ENCODE measurements around the gene PRSS8.
"Not testable (repeated sequence)": the region's sequence is repeated elsewhere in the genome, so short reads cannot be mapped to it uniquely, and the experiment has no call there.

PRSS8 gene

DNA sequence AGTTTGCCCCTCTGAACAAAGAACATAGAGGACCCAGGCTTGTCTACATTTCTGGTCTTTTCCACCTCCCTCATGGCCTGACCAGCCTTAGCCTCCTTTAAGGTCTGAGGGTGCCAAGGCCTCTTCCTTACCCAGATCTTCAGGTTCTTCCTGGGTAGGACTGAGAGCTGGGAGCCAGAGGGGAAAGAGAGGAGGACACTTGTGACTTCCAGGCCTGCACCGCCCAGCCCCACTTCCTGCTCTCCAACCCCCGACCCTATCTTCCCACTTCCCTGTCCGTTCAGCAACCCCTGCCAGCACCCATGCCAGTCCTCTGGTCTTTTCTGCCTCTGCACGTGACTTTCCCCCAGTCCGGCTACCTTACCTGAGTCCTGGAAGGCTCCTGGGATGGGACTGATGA is 13.8 kb upstream of the PRSS8 start:
- H3K4me3 ChIP-seq (ENCODE audit: low read length), result no peak overlapping the region
- TF ChIP-seq CTCF (conservative IDR thresholded peaks at IDR 0.05; ENCODE audit: low read length), result no peak
- no peak for DNase-seq (ENCODE audit: low read depth)

DNA sequence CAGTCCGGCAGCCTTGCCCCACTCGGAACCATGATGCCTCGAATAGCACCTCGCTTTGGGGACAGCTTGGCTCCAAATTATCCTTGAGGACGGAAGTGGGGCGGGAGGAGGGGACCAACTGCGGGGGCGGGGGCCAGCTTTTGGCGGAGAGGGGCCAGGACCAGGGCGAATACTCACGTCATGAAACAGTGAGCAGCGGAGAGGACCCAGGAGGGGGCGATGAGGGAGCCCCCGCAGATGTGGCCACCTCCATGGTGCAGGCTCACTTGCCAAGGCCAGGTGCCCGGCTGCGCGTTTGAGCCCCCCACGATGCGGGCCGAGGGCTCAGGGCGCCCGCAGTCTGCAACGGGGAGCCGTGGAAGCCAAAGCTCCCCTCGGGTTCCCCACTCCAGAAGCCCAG is 13.4 kb upstream of the PRSS8 start:
- no peak for TF ChIP-seq CTCF (conservative IDR thresholded peaks at IDR 0.05; ENCODE audit: low read length)
- no peak overlapping the region for H3K4me3 ChIP-seq (ENCODE audit: low read length)
- DNase-seq (ENCODE audit: low read depth), result no peak

DNA sequence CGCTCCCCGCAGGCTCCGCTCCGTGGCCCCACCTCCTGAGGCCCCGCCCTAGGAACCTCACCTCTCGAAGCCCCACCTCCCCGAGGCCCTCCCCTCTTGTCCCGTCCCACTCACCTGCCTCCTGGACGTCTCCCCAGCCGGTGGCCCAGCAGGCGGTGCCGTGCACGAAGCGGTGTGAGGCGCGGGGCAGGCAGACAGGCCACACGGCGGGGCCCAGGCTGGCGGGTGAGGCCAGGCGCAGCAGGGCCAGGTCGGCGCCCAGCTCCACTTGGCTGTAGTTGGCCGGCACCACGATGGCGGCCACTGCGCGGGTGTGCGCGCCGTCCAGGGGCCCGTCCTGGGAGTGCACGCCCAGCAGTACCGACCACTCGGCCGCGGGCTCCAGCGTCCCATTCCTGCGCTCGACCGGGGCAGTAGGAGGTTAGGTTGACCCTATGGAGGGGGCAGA is 12.8 kb upstream of the PRSS8 start:
- no peak for TF ChIP-seq CTCF (conservative IDR thresholded peaks at IDR 0.05; ENCODE audit: low read length)

DNA sequence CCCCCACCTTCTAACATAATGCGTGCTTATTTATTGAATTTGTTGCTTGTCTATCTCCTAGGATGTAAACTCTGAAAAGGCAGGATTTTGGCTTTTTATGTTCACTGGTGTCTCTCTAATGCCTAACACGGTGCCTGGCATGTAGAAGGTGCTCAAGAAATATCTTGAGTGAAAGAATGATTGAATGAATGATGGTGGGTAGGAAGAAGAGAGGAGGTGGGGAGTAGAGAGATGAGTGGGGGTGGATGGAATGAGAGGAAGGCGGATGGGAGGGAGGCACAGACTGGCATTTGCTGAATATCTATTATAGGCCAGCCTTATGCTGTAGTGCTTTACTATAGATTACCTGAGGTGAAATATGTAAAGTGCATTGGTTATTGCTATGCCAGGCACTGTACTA is 12.0 kb upstream of the PRSS8 start:
- no peak overlapping the region for H3K4me3 ChIP-seq (ENCODE audit: low read length)
- TF ChIP-seq CTCF (conservative IDR thresholded peaks at IDR 0.05; ENCODE audit: low read length), result no peak

More for the DNA sequence above, 12.8 kb upstream of the PRSS8 start:
- no peak overlapping the region for H3K4me3 ChIP-seq (ENCODE audit: low read length)
- no peak for DNase-seq (ENCODE audit: low read depth)

DNA sequence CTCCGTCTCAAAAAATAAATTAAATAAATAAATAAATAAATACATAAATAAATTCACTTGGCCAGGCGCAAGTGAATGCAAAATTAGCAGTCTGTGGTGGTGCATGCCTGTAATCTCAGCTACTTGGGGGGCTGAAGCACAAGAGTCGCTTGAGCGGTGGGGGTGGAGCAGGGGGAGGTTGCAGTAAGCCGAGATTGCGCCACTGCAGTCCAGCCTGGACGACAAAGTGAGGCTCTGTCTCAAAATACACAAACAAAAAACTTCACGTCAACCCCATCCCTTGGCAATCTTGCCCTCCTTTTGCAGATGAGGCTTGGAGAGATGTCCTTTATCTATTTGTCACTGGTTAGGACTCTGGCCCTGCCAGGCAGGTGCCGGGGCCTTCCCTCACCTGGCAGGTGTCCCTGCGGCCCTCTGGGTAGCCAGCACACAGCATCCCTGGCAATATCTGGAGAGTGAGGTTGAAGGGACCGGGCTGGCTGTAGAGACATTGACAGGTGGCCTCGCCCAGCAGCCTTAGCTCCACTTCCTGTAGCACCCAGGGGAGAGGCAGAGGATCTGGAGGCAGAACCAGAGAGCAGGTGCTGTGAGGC is 10.0 kb upstream of the PRSS8 start:
- no peak for TF ChIP-seq CTCF (conservative IDR thresholded peaks at IDR 0.05; ENCODE audit: low read length)
- no peak for DNase-seq (ENCODE audit: low read depth)
- no peak overlapping the region for H3K4me3 ChIP-seq (ENCODE audit: low read length)

More for the DNA sequence above, 12.0 kb upstream of the PRSS8 start:
- DNase-seq (ENCODE audit: low read depth), result no peak

DNA sequence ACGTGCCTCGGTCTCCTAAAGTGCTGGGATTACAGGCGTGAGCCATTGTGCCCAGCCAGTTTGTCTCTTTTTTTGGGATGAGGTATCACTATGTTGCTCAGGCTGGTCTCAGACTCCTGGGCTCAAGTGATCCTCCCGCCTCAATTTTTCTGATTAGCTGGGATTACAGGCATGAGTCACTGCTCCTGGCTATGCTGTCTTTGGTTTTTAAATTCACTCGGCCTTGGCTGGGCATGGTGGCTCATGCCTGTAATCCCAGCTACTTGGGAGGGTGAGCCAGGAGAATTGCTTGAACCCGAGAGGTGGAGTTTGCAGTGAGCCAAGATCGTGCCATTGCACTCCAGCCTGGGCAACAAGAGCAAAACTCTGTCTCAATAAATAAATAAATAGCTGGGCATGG is 8.9 kb upstream of the PRSS8 start:
- DNase-seq (ENCODE audit: low read depth), result peak; percentile 13
- H3K4me3 ChIP-seq (ENCODE audit: low read length), result not testable (repeated sequence)

- no peak for TF ChIP-seq CTCF (conservative IDR thresholded peaks at IDR 0.05; ENCODE audit: low read length)
- H3K4me3 ChIP-seq (ENCODE audit: low read length), result no peak overlapping the region
- no peak for DNase-seq (ENCODE audit: low read depth)
Observed at GRCh38 chr16:31143694-31144148, 8.2 kb upstream of the PRSS8 start.

Measured in AG10803 (cell line).